GM23248 (cell line): ENCODE results near the gene PTRH2. TPM values are rescaled to one million over a fixed set of nuclear protein-coding genes. Genes with fewer than 3 reads are reported as not detected.
"Not testable (repeated sequence)": the region's sequence is repeated elsewhere in the genome, so short reads cannot be mapped to it uniquely, and the experiment has no call there.

Experiments
- DNase-seq: peaks from one replicate; pipeline ENCODE4 v3.0.0-alpha.2; 2015
- H2AFZ ChIP-seq: fragments of 200-600 bp; sonication (generic); 2 replicates; pipeline ENCODE4 v1.6.1; 2016; ENCODE audit warnings: antibody characterized with exemption
- H3F3A ChIP-seq: fragments of 200-600 bp; sonication (generic); 2 replicates; pipeline ENCODE4 v1.6.1; 2016; ENCODE audit warnings: mild to moderate bottlenecking, antibody characterized with exemption, mixed run types; ENCODE audit not compliant: insufficient read depth
- H3K27ac ChIP-seq: fragments of 200-600 bp; sonication (generic); 2 replicates; pipeline ENCODE4 v1.5.1; 2016; ENCODE audit warnings: mild to moderate bottlenecking
- H3K27me3 ChIP-seq: fragments of 200-600 bp; sonication (generic); replicated peaks from 2 replicates; pipeline ENCODE4 v1.6.1; 2016; ENCODE audit warnings: mild to moderate bottlenecking; ENCODE audit not compliant: insufficient read depth
- H3K36me3 ChIP-seq: fragments of 200-600 bp; sonication (generic); 2 replicates; pipeline ENCODE4 v1.6.1; 2016; ENCODE audit warnings: low read depth, mild to moderate bottlenecking
- H3K4me1 ChIP-seq: fragments of 200-600 bp; sonication (generic); 2 replicates; pipeline ENCODE4 v1.6.1; 2016; ENCODE audit warnings: mild to moderate bottlenecking; ENCODE audit not compliant: insufficient read depth
- H3K4me2 ChIP-seq: fragments of 200-600 bp; sonication (generic); one replicate; pipeline ENCODE4 v1.6.1; 2016; ENCODE audit warnings: mild to moderate bottlenecking; ENCODE audit not compliant: unreplicated experiment
- H3K4me3 ChIP-seq: fragments of 200-600 bp; sonication (generic); 2 replicates; pipeline ENCODE4 v1.5.1; 2016; ENCODE audit warnings: mild to moderate bottlenecking
- H3K79me2 ChIP-seq: fragments of 200-600 bp; sonication (generic); 2 replicates; pipeline ENCODE4 v1.6.1; 2016; ENCODE audit warnings: mild to moderate bottlenecking; ENCODE audit not compliant: insufficient read depth
- H3K9ac ChIP-seq: fragments of 200-600 bp; sonication (generic); 2 replicates; pipeline ENCODE4 v1.6.1; 2016; ENCODE audit warnings: mild to moderate bottlenecking
- H3K9me2 ChIP-seq: fragments of 200-600 bp; sonication (generic); 2 replicates; pipeline ENCODE4 v1.6.1; 2016; ENCODE audit warnings: mixed run types, mild to moderate bottlenecking, moderate library complexity; ENCODE audit not compliant: insufficient read depth
- H3K9me3 ChIP-seq: fragments of 200-600 bp; sonication (generic); one replicate; pipeline ENCODE4 v1.6.1; 2017; ENCODE audit warnings: low read depth
- H4K20me1 ChIP-seq: fragments of 200-600 bp; sonication (generic); 2 replicates; pipeline ENCODE4 v1.6.0; 2016; ENCODE audit not compliant: insufficient read depth
- EZH2 ChIP-seq: fragments of 200-600 bp; sonication (generic); IDR thresholded peaks from 2 replicates; pipeline ENCODE4 v1.6.1; 2018; ENCODE audit warnings: antibody characterized with exemption, mild to moderate bottlenecking; ENCODE audit not compliant: insufficient read depth, poor library complexity, severe bottlenecking
- EZH2phosphoT487 ChIP-seq: fragments of 200-600 bp; sonication (generic); IDR thresholded peaks from 2 replicates; pipeline ENCODE4 v1.6.1; 2018; ENCODE audit warnings: antibody characterized with exemption, moderate library complexity, mild to moderate bottlenecking, low read depth; ENCODE audit not compliant: insufficient read depth
- WGBS, 2 experiments: methylation state at CpG; one replicate each; pipeline ENCODE4 v1.1.6; 2015 to 2017; ENCODE audit warnings: low lambda C conversion rate in 2 of 2, low coverage in 1 of 2; ENCODE audit errors: missing lambda C conversion rate in 2 of 2; 5-methylcytosine and 5-hydroxymethylcytosine counted together
- in situ Hi-C: fragments of 300-500 bp; cut with MboI; formaldehyde crosslinking; loops from 2 replicates; pipeline ENCODE4 v1.15.0; 2020
- polyA plus RNA-seq: library from polyadenylated mRNA; unstranded; fragments of >200 nt; fragmentation: Nextera tagmentation; extraction: Ambion mirVana; gene quantifications from 2 replicates; pipeline ENCODE4 v1.2.1, GENCODE V29; 2016
- total RNA-seq: library from RNA; depleted of rRNA; stranded (reverse); fragments of >200 nt; shearing (Covaris generic); gene quantifications from 2 replicates; pipeline ENCODE4 v1.2.3, GENCODE V29; 2014

The PTRH2 gene
- total and polyA plus RNA-seq, 2 experiments from 2014 or later: 18.2 to 34.4 TPM

- H3K9ac ChIP-seq: no peak overlapping the region
- 0 out of 2 replicates have a peak overlapping the region, but pooled peaks have one; percentile 46 for H3K27ac ChIP-seq
- in situ Hi-C loops: no loop called here
- no peaks in the 10 kb centered on the region for H3K9me2 ChIP-seq
- TF ChIP-seq EZH2 (no peak), EZH2phosphoT487 (no peak)
- H3K4me2 ChIP-seq: peak overlapping the region; percentile 57
- peaks cover 85% of the 10 kb centered on the region for H3K79me2 ChIP-seq
- peaks cover 67% of the 10 kb centered on the region for H3K4me1 ChIP-seq
- H3K36me3 ChIP-seq: peaks cover 70% of the 10 kb centered on the region
- 95 to 100% methylated on average over 1 of the region's 1 CpG for WGBS, 2 experiments
- H3K4me3 ChIP-seq: 0 out of 2 replicates have a peak overlapping the region, but pooled peaks have one; percentile 33
- H3K9me3 ChIP-seq: no peaks in the 10 kb centered on the region
- no peaks in the 10 kb centered on the region for H3K27me3 ChIP-seq
- DNase-seq: no peak
- 0 out of 2 replicates have a peak, but pooled peaks cover 6% of the 10 kb centered on the region for H4K20me1 ChIP-seq
- H2AFZ ChIP-seq: no peak overlapping the region
- H3F3A ChIP-seq: peaks cover 61% of the 10 kb centered on the region
Observed at GRCh38 chr17:59669944-59670343, 37.3 kb downstream of the PTRH2 start.

DNA sequence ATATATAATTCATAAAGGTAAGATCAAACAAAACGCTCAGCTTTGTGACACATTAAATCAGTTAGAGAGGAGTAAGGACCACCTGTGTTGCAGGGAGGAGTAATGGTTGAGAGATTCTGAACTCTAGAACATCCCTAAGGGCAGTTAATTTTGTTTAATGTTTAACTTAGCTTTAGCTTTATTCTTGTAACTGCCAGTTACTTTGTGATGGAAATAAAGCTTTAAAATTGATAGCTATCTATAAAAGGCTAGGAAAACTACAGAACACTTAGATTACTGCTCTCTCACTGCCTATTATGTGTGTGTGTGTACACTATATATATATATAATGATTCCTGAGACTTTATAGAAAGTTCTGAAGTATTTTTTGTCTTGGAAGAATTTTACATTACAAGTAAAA, 37.8 kb downstream of the PTRH2 start:
- DNase-seq: no peak
- H3K27ac ChIP-seq: peak overlapping the region; percentile 46

GRCh38 chr17:59668816-59669215, 38.4 kb downstream of the PTRH2 start:
- H3K4me3 ChIP-seq: peak overlapping the region; percentile 57
- no peaks in the 10 kb centered on the region for H3K9me2 ChIP-seq
- in situ Hi-C loops: no loop called here
- H3K9me3 ChIP-seq: no peaks in the 10 kb centered on the region
- peak; percentile 94 for DNase-seq
- peaks cover 70% of the 10 kb centered on the region for H3K36me3 ChIP-seq
- peak overlapping the region; percentile 30; the same call in 1 of the 2 replicates for H3K9ac ChIP-seq
- H2AFZ ChIP-seq: no peak overlapping the region
- H4K20me1 ChIP-seq: 0 out of 2 replicates have a peak, but pooled peaks cover 6% of the 10 kb centered on the region
- 0 to 2% methylated on average over 3 of the region's 3 CpGs for WGBS, 2 experiments
- peak overlapping the region; percentile 55 for H3K27ac ChIP-seq
- peaks cover 85% of the 10 kb centered on the region for H3K79me2 ChIP-seq
- TF ChIP-seq EZH2phosphoT487: no peak
- no peak for TF ChIP-seq EZH2
- H3F3A ChIP-seq: peaks cover 68% of the 10 kb centered on the region
- H3K4me2 ChIP-seq: peak overlapping the region; percentile 90
- peaks cover 72% of the 10 kb centered on the region for H3K4me1 ChIP-seq
- no peaks in the 10 kb centered on the region for H3K27me3 ChIP-seq

More for the DNA sequence above, 37.8 kb downstream of the PTRH2 start:
- Histone ChIP-seq H3K36me3 (peaks cover 70% of the 10 kb centered on the region), H3K4me1 (peaks cover 72% of the 10 kb centered on the region), H4K20me1 (0 out of 2 replicates have a peak, but pooled peaks cover 6% of the 10 kb centered on the region), H3K9ac (no peak overlapping the region), H3K4me2 (peak overlapping the region; percentile 57), H3K9me3 (no peaks in the 10 kb centered on the region), H2AFZ (no peak overlapping the region), H3K9me2 (no peaks in the 10 kb centered on the region), H3K4me3 (peak overlapping the region; percentile 33), H3K79me2 (peaks cover 85% of the 10 kb centered on the region), H3F3A (peaks cover 62% of the 10 kb centered on the region), H3K27me3 (no peaks in the 10 kb centered on the region)
- TF ChIP-seq EZH2 (no peak), EZH2phosphoT487 (no peak)
- 19 to 29% methylated on average over 1 of the region's 1 CpG for WGBS, 2 experiments
- in situ Hi-C loops: no loop called here

DNA sequence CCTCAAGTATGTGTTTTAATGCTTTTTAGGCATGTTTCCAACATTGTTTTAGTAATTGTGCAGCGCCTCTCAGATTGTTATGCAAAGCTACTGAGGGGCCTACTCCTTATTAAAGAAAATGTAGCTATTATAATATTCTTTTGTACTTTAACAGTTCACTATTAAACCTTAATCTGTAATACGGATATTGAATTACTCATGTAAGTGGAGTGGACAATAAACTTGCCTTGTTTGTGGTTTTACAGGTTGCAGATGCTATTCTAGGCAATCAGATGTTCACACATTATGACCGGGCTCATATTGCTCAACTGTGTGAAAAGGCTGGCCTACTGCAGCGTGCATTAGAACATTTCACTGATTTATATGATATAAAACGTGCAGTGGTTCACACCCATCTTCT, 41.0 kb downstream of the PTRH2 start:
- in situ Hi-C loops: no loop called here
- peak; percentile 30 for DNase-seq
- H3K79me2 ChIP-seq: peaks cover 85% of the 10 kb centered on the region

DNA sequence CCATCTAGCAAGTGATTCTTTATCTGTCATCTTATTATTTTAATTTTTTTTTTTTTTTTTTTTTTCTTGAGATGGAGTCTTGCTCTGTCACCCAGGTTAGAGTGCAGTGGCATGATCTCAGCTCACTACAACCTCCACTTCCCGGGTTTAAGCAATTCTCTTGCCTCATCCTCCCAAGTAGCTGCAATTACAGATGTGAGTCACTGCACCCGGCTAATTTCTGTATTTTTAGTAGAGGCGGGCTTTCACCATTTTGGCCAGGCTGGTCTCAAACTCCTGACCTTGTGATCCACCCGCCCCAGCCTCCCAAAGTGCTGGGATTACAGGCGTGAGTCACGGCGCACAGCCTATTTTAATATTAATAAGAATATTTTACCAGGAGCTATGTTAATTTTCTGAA, 50.6 kb downstream of the PTRH2 start:
- H3K79me2 ChIP-seq: peaks cover 87% of the 10 kb centered on the region
- H3K27ac ChIP-seq: peak overlapping the region; percentile 63
- H2AFZ ChIP-seq, in situ Hi-C loops, H3K4me3 ChIP-seq, H3K9me2 ChIP-seq, H3K27me3 ChIP-seq, H3K9me3 ChIP-seq: not testable (repeated sequence)
- 15 to 19% methylated on average over 7 of the region's 7 CpGs for WGBS, 2 experiments
- H3F3A ChIP-seq: peaks cover 54% of the 10 kb centered on the region
- H3K9ac ChIP-seq: 0 out of 2 replicates have a peak overlapping the region, but pooled peaks have one; percentile 10
- H3K4me1 ChIP-seq: peaks cover 25% of the 10 kb centered on the region
- peak overlapping the region; percentile 10 for H3K4me2 ChIP-seq
- DNase-seq: peak; percentile 87
- H3K36me3 ChIP-seq: peaks cover 83% of the 10 kb centered on the region
- peaks cover 18% of the 10 kb centered on the region; the same call in 1 of the 2 replicates for H4K20me1 ChIP-seq

More for the DNA sequence above, 41.0 kb downstream of the PTRH2 start:
- Histone ChIP-seq H2AFZ (no peak overlapping the region), H3K27me3 (no peaks in the 10 kb centered on the region), H3K4me1 (peaks cover 65% of the 10 kb centered on the region), H3K4me3 (no peak overlapping the region), H3F3A (peaks cover 91% of the 10 kb centered on the region), H3K4me2 (no peak overlapping the region), H3K36me3 (peaks cover 78% of the 10 kb centered on the region), H3K9me2 (no peaks in the 10 kb centered on the region), H3K9me3 (no peaks in the 10 kb centered on the region), H4K20me1 (0 out of 2 replicates have a peak, but pooled peaks cover 6% of the 10 kb centered on the region), H3K27ac (no peak overlapping the region), H3K9ac (no peak overlapping the region)
- 58 to 66% methylated on average over 5 of the region's 5 CpGs for WGBS, 2 experiments
- TF ChIP-seq EZH2 (no peak), EZH2phosphoT487 (no peak)
